ENCODE results near the gene ZCCHC2. TPM values are rescaled to one million over a fixed set of nuclear protein-coding genes. Genes with fewer than 3 reads are reported as not detected.

The ZCCHC2 gene
- total and polyA plus RNA-seq, 2 of the 4 experiments (the other 2 are of a cell fraction): 3.2 to 3.6 TPM

GRCh38 chr18:62543021-62543420 lies 20.2 kb downstream of the ZCCHC2 start:
- no peak overlapping the region for H3K18ac ChIP-seq (ENCODE audit: low read depth, low read length)
- no CpG with 5 or more reads among the region's 7 CpGs for WGBS, 2 experiments (ENCODE audit: extremely low coverage in 2 of 2, insufficient read length in 1 of 2)
- dilution Hi-C loops (cut with HindIII; ENCODE audit: low sequenced_read_pairs, unreplicated experiment): no loop called here
- H3K4ac ChIP-seq (ENCODE audit: low read depth, low read length): no peak overlapping the region
- no peak overlapping the region for H2AFZ ChIP-seq (replicated peaks; ENCODE audit: low read length, poor library complexity)
- H3K14ac ChIP-seq (replicated peaks; ENCODE audit: low read depth, low read length): no peak overlapping the region
- H2AK5ac ChIP-seq (ENCODE audit: low read depth, low read length): no peak overlapping the region
- no peaks in the 10 kb centered on the region for H3K4me1 ChIP-seq (ENCODE audit: control insufficient read depth, insufficient read depth, low read length)
- TF ChIP-seq MXI1 (IDR thresholded peaks at IDR 0.05; ENCODE audit: borderline replicate concordance, low read depth, low read length) (no peak), CEBPB (IDR thresholded peaks at IDR 0.05; ENCODE audit: low read depth, low read length) (no peak), POLR2A (IDR thresholded peaks at IDR 0.05; ENCODE audit: low read depth, low read length) (no peak), CHD1 (IDR thresholded peaks at IDR 0.05; ENCODE audit: low read depth, low read length) (no peak)
- no peak overlapping the region for H2BK5ac ChIP-seq (ENCODE audit: low read depth, low read length, poor library complexity, severe bottlenecking)
- no peak overlapping the region for H2BK15ac ChIP-seq (ENCODE audit: low read depth, low read length)
- H3K9me3 ChIP-seq (ENCODE audit: control insufficient read depth, insufficient read depth, low read length): no peaks in the 10 kb centered on the region
- intact Hi-C loops (cut with micrococcal nuclease): no loop called here
- no peak overlapping the region for H4K91ac ChIP-seq (ENCODE audit: insufficient read depth, low read depth, low read length)
- no peak overlapping the region for H3K27ac ChIP-seq (ENCODE audit: insufficient read depth, low read length)
- H4K20me1 ChIP-seq (ENCODE audit: insufficient read depth, low read length): no peaks in the 10 kb centered on the region
- no TSS peak for BruUV-seq (replicated peaks)
- H3K23ac ChIP-seq (ENCODE audit: low read depth, low read length): no peak overlapping the region
- H3K9me1 ChIP-seq (ENCODE audit: insufficient read depth, low read length): peaks cover 4% of the 10 kb centered on the region; the same call in 1 of the 2 replicates
- no peak overlapping the region for H3K4me3 ChIP-seq (ENCODE audit: insufficient read depth, low read depth, low read length)
- CTCF ChIA-PET: no interaction called here
- no peaks in the 10 kb centered on the region; a peak in 2 of 4 replicates for H3K79me1 ChIP-seq (ENCODE audit: low read depth in 1 of 2, low read length in 2 of 2)
- no peak overlapping the region for H4K5ac ChIP-seq (ENCODE audit: low read depth, low read length)
- no peak overlapping the region for H2BK120ac ChIP-seq (ENCODE audit: low read depth, low read length)
- H3K4me2 ChIP-seq (ENCODE audit: low read depth, low read length): no peak overlapping the region
- peaks cover 11% of the 10 kb centered on the region for H3K36me3 ChIP-seq (ENCODE audit: control insufficient read depth, insufficient read depth, low read length)
- in situ Hi-C loops (cut with MboI; ENCODE audit: low sequenced_read_pairs): no loop called here
- H2AK9ac ChIP-seq (replicated peaks; ENCODE audit: low read depth, low read length, poor library complexity): no peak overlapping the region
- no peak for DNase-seq
- no peak overlapping the region for H2BK20ac ChIP-seq (ENCODE audit: low read depth, low read length)
- no peaks in the 10 kb centered on the region for H3K27me3 ChIP-seq (ENCODE audit: control insufficient read depth, insufficient read depth, low read length)
- no peak overlapping the region for H4K8ac ChIP-seq (ENCODE audit: low read depth in 2 of 2, low read length in 2 of 2)
- no peak overlapping the region for H3K56ac ChIP-seq (ENCODE audit: extremely low read depth, insufficient read depth, low read length)
- ATAC-seq (ENCODE audit: low read depth): no peak
- no peak overlapping the region for H3K9ac ChIP-seq (ENCODE audit: low read depth, low read length)
- POLR2A ChIA-PET (ENCODE audit: unreplicated experiment): no interaction called here

All from IMR-90 (cell line).